Measurements from ENCODE around the gene TOP3B.

- TF ChIP-seq RAD21 (IDR thresholded peaks at IDR 0.05) (no peak), TAF1 (conservative IDR thresholded peaks at IDR 0.05) (no peak), MAX (IDR thresholded peaks at IDR 0.05) (no peak), FOXA1 (IDR thresholded peaks at IDR 0.05) (no peak), ATF3 (IDR thresholded peaks at IDR 0.05) (no peak), EGR1 (IDR thresholded peaks at IDR 0.05; ENCODE audit: low read depth in 2 of 2) (no peak), REST (IDR thresholded peaks at IDR 0.05) (no peak), JUND (IDR thresholded peaks at IDR 0.05) (no peak), HNF4G (IDR thresholded peaks at IDR 0.05) (no peak), NR2F2 (IDR thresholded peaks at IDR 0.05) (no peak), YY1 (IDR thresholded peaks at IDR 0.05) (no peak), SP1 (IDR thresholded peaks at IDR 0.05) (no peak)
- TF ChIP-seq, protein P1, sequence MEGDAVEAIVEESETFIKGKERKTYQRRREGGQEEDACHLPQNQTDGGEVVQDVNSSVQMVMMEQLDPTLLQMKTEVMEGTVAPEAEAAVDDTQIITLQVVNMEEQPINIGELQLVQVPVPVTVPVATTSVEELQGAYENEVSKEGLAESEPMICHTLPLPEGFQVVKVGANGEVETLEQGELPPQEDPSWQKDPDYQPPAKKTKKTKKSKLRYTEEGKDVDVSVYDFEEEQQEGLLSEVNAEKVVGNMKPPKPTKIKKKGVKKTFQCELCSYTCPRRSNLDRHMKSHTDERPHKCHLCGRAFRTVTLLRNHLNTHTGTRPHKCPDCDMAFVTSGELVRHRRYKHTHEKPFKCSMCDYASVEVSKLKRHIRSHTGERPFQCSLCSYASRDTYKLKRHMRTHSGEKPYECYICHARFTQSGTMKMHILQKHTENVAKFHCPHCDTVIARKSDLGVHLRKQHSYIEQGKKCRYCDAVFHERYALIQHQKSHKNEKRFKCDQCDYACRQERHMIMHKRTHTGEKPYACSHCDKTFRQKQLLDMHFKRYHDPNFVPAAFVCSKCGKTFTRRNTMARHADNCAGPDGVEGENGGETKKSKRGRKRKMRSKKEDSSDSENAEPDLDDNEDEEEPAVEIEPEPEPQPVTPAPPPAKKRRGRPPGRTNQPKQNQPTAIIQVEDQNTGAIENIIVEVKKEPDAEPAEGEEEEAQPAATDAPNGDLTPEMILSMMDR (IDR thresholded peaks at IDR 0.05; ENCODE audit: low read depth, low read length, missing input control), result no peak
Observed at GRCh38 chr22:21962655-21962949, 20.0 kb downstream of the TOP3B start.

All from liver (tissue), 3 donors.